Erythroblast (primary cell): ENCODE results near the gene ANP32B.
"Not testable (repeated sequence)": the region's sequence is repeated elsewhere in the genome, so short reads cannot be mapped to it uniquely, and the experiment has no call there.

Experiments used
- DNase-seq, 2 experiments: peaks; one replicate each; lab custom pipeline; 2025; lab: John Stamatoyannopoulos, UW
- GATA1 ChIP-seq: IDR thresholded peaks from 2 replicates; pipeline ENCODE4 v1.6.1; 2011; ENCODE audit warnings: low read depth, mild to moderate bottlenecking, control low read depth, low read length, moderate library complexity
- POLR2A ChIP-seq: IDR thresholded peaks from 2 replicates; pipeline ENCODE4 v1.6.1; 2011; ENCODE audit warnings: mild to moderate bottlenecking, low read length

ANP32B gene

GRCh38 chr9:97956331-97956730 is 26.8 kb upstream of the ANP32B start:
- DNase-seq = no peak
- TF ChIP-seq GATA1 = no peak
- TF ChIP-seq POLR2A = no peak

GRCh38 chr9:97958812-97959511 is 24.2 kb upstream of the ANP32B start:
- TF ChIP-seq POLR2A = no peak
- TF ChIP-seq GATA1 = no peak

GRCh38 chr9:97959585-97959984 is 23.6 kb upstream of the ANP32B start:
- no peak for DNase-seq

More at GRCh38 chr9:97958812-97959511, 24.2 kb upstream of the ANP32B start:
- DNase-seq = peak; percentile 60 to 74

GRCh38 chr9:97960678-97961328 is 22.3 kb upstream of the ANP32B start:
- TF ChIP-seq GATA1 = peak; percentile 52
- TF ChIP-seq POLR2A = peak; percentile 60
- DNase-seq = peak; percentile 95 to 98

More at GRCh38 chr9:97959585-97959984, 23.6 kb upstream of the ANP32B start:
- TF ChIP-seq POLR2A (no peak), GATA1 (no peak)

GRCh38 chr9:97961361-97961760 is 21.8 kb upstream of the ANP32B start:
- DNase-seq = peak; percentile 60 to 72
- TF ChIP-seq GATA1 (no peak), POLR2A (no peak)

GRCh38 chr9:97962136-97962535 is 21.0 kb upstream of the ANP32B start:
- no peak for TF ChIP-seq GATA1
- no peak for TF ChIP-seq POLR2A
- DNase-seq = no peak

- TF ChIP-seq GATA1 (no peak), POLR2A (no peak)
- DNase-seq = no peak
Observed at GRCh38 chr9:97962575-97962974, 20.6 kb upstream of the ANP32B start.

GRCh38 chr9:97963232-97963631 is 19.9 kb upstream of the ANP32B start:
- no peak for DNase-seq
- TF ChIP-seq GATA1 (no peak), POLR2A (no peak)

GRCh38 chr9:97964901-97965300 is 18.2 kb upstream of the ANP32B start:
- no peak for DNase-seq
- TF ChIP-seq GATA1 = no peak
- no peak for TF ChIP-seq POLR2A

- TF ChIP-seq POLR2A = no peak
- no peak for TF ChIP-seq GATA1
Observed at GRCh38 chr9:97966493-97966892, 16.6 kb upstream of the ANP32B start.

GRCh38 chr9:97969014-97969413 is 14.1 kb upstream of the ANP32B start:
- no peak for DNase-seq
- TF ChIP-seq POLR2A = no peak
- no peak for TF ChIP-seq GATA1

More at GRCh38 chr9:97966493-97966892, 16.6 kb upstream of the ANP32B start:
- DNase-seq = no peak

GRCh38 chr9:97970165-97970564 is 13.0 kb upstream of the ANP32B start:
- TF ChIP-seq GATA1 (no peak), POLR2A (no peak)

GRCh38 chr9:97972753-97973152 is 10.4 kb upstream of the ANP32B start:
- TF ChIP-seq GATA1 (no peak), POLR2A (no peak)
- no peak for DNase-seq

More at GRCh38 chr9:97970165-97970564, 13.0 kb upstream of the ANP32B start:
- DNase-seq = no peak

- TF ChIP-seq POLR2A (no peak), GATA1 (no peak)
- no peak for DNase-seq
Observed at GRCh38 chr9:97975376-97975775, 7.8 kb upstream of the ANP32B start.

- not testable (repeated sequence) for DNase-seq
Observed at GRCh38 chr9:97976633-97977032, 6.5 kb upstream of the ANP32B start.
